ENCODE results near the gene ZNF831.

DNA sequence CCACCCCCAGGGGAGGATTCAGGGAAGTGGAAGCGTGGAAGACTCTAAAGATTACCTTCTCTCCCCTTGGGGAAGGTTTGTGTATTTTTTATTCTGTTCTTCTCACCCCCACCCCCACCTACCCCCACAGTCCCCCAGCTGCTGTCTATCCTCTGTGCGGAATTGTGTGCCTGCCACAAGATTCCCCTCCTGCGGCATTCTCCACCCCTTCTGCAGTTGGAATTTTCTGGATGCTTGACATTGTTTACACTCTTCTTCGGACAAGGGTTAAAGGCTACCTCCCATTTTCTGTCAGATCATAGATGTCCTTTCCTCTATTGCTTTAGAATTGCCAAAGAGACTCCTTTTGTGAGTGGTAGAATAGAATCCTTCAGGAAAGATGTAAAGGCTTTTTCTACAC is 76.4 kb downstream of the ZNF831 start:
- TF ChIP-seq, protein P1, sequence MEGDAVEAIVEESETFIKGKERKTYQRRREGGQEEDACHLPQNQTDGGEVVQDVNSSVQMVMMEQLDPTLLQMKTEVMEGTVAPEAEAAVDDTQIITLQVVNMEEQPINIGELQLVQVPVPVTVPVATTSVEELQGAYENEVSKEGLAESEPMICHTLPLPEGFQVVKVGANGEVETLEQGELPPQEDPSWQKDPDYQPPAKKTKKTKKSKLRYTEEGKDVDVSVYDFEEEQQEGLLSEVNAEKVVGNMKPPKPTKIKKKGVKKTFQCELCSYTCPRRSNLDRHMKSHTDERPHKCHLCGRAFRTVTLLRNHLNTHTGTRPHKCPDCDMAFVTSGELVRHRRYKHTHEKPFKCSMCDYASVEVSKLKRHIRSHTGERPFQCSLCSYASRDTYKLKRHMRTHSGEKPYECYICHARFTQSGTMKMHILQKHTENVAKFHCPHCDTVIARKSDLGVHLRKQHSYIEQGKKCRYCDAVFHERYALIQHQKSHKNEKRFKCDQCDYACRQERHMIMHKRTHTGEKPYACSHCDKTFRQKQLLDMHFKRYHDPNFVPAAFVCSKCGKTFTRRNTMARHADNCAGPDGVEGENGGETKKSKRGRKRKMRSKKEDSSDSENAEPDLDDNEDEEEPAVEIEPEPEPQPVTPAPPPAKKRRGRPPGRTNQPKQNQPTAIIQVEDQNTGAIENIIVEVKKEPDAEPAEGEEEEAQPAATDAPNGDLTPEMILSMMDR (IDR thresholded peaks at IDR 0.05) = no peak
- TF ChIP-seq POLR2A (IDR thresholded peaks at IDR 0.05) = no peak

All from tibial nerve (tissue), 3 donors.